DND-41 (cell line): ENCODE measurements around the gene SERPINB3.
"Not testable (repeated sequence)": the region's sequence is repeated elsewhere in the genome, so short reads cannot be mapped to it uniquely, and the experiment has no call there.

Source experiments
- ATAC-seq: fragments of 200-7000 bp; cut with Tn5 transposase; 3 replicates; pipeline ENCODE4 v1.9.1; 2021; ENCODE audit warnings: low read depth; ENCODE audit not compliant: insufficient read depth
- DNase-seq: peaks from one replicate; pipeline ENCODE4 v3.0.0-alpha.2; 2020
- H2AFZ ChIP-seq: 2 replicates; pipeline ENCODE4 v1.6.0; 2012; ENCODE audit warnings: low read depth, low read length
- H3K27ac ChIP-seq: 2 replicates; pipeline ENCODE4 v1.5.1; 2012; ENCODE audit warnings: low read length, inconsistent platforms
- H3K27me3 ChIP-seq: fragments of 200-600 bp; sonication (generic); 2 replicates; pipeline ENCODE4 v1.6.0; 2012; ENCODE audit warnings: low read length, mild to moderate bottlenecking, inconsistent platforms; ENCODE audit not compliant: insufficient read depth, poor library complexity
- H3K36me3 ChIP-seq: 2 replicates; pipeline ENCODE4 v1.5.1; 2012; ENCODE audit warnings: low read length, inconsistent platforms; ENCODE audit not compliant: insufficient read depth
- H3K4me1 ChIP-seq: 2 replicates; pipeline ENCODE4 v1.5.1; 2012; ENCODE audit warnings: mild to moderate bottlenecking, low read length; ENCODE audit not compliant: insufficient read depth
- H3K4me2 ChIP-seq: 2 replicates; pipeline ENCODE4 v1.6.0; 2012; ENCODE audit warnings: mild to moderate bottlenecking, moderate library complexity, low read length, inconsistent platforms; ENCODE audit not compliant: insufficient read depth
- H3K4me3 ChIP-seq, 2 experiments: fragments of 200-600 bp in 1 of 2; shearing (Covaris generic) in 1 of 2; 2 replicates each; pipeline ENCODE4 v1.5.1; 2012 to 2016; ENCODE audit warnings: inconsistent platforms in 2 of 2, low read length in 2 of 2, mild to moderate bottlenecking in 2 of 2, low read depth in 1 of 2, moderate library complexity in 1 of 2
- H3K79me2 ChIP-seq: 2 replicates; pipeline ENCODE4 v1.6.0; 2012; ENCODE audit warnings: low read length, inconsistent platforms; ENCODE audit not compliant: insufficient read depth
- H3K9ac ChIP-seq: 2 replicates; pipeline ENCODE4 v1.6.0; 2012; ENCODE audit warnings: low read depth, mild to moderate bottlenecking, inconsistent platforms, low read length, moderate library complexity
- H3K9me3 ChIP-seq: 2 replicates; pipeline ENCODE4 v1.5.1; 2012; ENCODE audit warnings: low read length, moderate library complexity, mild to moderate bottlenecking, inconsistent platforms; ENCODE audit not compliant: insufficient read depth, severe bottlenecking
- H4K20me1 ChIP-seq: 2 replicates; pipeline ENCODE4 v1.6.0; 2012; ENCODE audit warnings: low read length; ENCODE audit not compliant: insufficient read depth
- CTCF ChIP-seq: IDR thresholded peaks from 2 replicates; pipeline ENCODE4 v1.5.1; 2012; ENCODE audit warnings: borderline replicate concordance, low read length, moderate library complexity, mild to moderate bottlenecking; ENCODE audit not compliant: poor library complexity, severe bottlenecking; ENCODE audit errors: extremely low read depth
- EZH2 ChIP-seq: IDR thresholded peaks from 3 replicates; pipeline ENCODE4 v1.6.1; 2012; ENCODE audit warnings: borderline replicate concordance, low read depth, mild to moderate bottlenecking, moderate library complexity, low read length, inconsistent platforms; ENCODE audit not compliant: severe bottlenecking

SERPINB3 gene

GRCh38 chr18:63648241-63648640 is 13.5 kb downstream of the SERPINB3 start:
- no peak for TF ChIP-seq EZH2
- TF ChIP-seq CTCF, result no peak
- DNase-seq (no peak), ATAC-seq (no peak)
- Histone ChIP-seq H3K27ac (no peak overlapping the region), H3K4me1 (no peaks in the 10 kb centered on the region), H2AFZ (no peak overlapping the region), H3K4me3 (no peak overlapping the region), H3K9me3 (no peaks in the 10 kb centered on the region), H4K20me1 (no peaks in the 10 kb centered on the region), H3K9ac (no peak overlapping the region), H3K27me3 (peaks cover 5% of the 10 kb centered on the region), H3K79me2 (no peaks in the 10 kb centered on the region), H3K4me2 (no peak overlapping the region), H3K36me3 (no peaks in the 10 kb centered on the region)

- H3K27ac ChIP-seq, result no peak overlapping the region
- no peaks in the 10 kb centered on the region for H3K4me1 ChIP-seq
- DNase-seq, result no peak
- TF ChIP-seq EZH2 (no peak), CTCF (no peak)
- no peak overlapping the region for H3K4me2 ChIP-seq
- H3K36me3 ChIP-seq, result no peaks in the 10 kb centered on the region
- H2AFZ ChIP-seq, result no peak overlapping the region
- H3K9me3 ChIP-seq, result no peaks in the 10 kb centered on the region
- no peak overlapping the region for H3K4me3 ChIP-seq
- peaks cover 5% of the 10 kb centered on the region for H3K27me3 ChIP-seq
- ATAC-seq, result no peak
- H3K79me2 ChIP-seq, result no peaks in the 10 kb centered on the region
- no peak overlapping the region for H3K9ac ChIP-seq
- no peaks in the 10 kb centered on the region for H4K20me1 ChIP-seq
These were observed 14.8 kb downstream of the SERPINB3 start for GRCh38 chr18:63646936-63647335.

- H3K4me2 ChIP-seq, H3K27ac ChIP-seq, H3K9ac ChIP-seq, DNase-seq, H2AFZ ChIP-seq, H4K20me1 ChIP-seq, ATAC-seq, H3K4me3 ChIP-seq, H3K79me2 ChIP-seq, H3K9me3 ChIP-seq, H3K4me1 ChIP-seq, H3K27me3 ChIP-seq, H3K36me3 ChIP-seq: not testable (repeated sequence)
These were observed 17.0 kb downstream of the SERPINB3 start for GRCh38 chr18:63644694-63645093.

- H3K36me3 ChIP-seq, H4K20me1 ChIP-seq, DNase-seq, H3K4me3 ChIP-seq, H3K79me2 ChIP-seq, H3K4me1 ChIP-seq, H3K9me3 ChIP-seq, H3K9ac ChIP-seq, H3K27ac ChIP-seq, H3K4me2 ChIP-seq, H2AFZ ChIP-seq, ATAC-seq, H3K27me3 ChIP-seq: not testable (repeated sequence)
These were observed 17.6 kb downstream of the SERPINB3 start, which contains the start of gene SERPINB4 for GRCh38 chr18:63644142-63644541. SERPINB4 (minus strand) TSS chr18:63644256; CDS start chr18:63643577, 679 bp downstream.

- H3K79me2 ChIP-seq, H3K4me1 ChIP-seq, H3K36me3 ChIP-seq, H3K9me3 ChIP-seq, H3K27me3 ChIP-seq, H4K20me1 ChIP-seq, ATAC-seq, H3K27ac ChIP-seq, H3K4me3 ChIP-seq, H3K9ac ChIP-seq, H2AFZ ChIP-seq, H3K4me2 ChIP-seq, DNase-seq: not testable (repeated sequence)
These were observed 18.9 kb downstream of the SERPINB3 start for GRCh38 chr18:63642668-63643356.

GRCh38 chr18:63641157-63641680 is 20.5 kb downstream of the SERPINB3 start:
- not testable (repeated sequence) for H3K4me2 ChIP-seq, DNase-seq, H4K20me1 ChIP-seq, H3K4me1 ChIP-seq, H3K36me3 ChIP-seq, H2AFZ ChIP-seq, H3K4me3 ChIP-seq, H3K9ac ChIP-seq, H3K9me3 ChIP-seq, H3K27ac ChIP-seq, H3K27me3 ChIP-seq, ATAC-seq, H3K79me2 ChIP-seq
